HG02763 (cell line): ENCODE results near the gene CRTAP.
"Not testable (repeated sequence)": the region's sequence is repeated elsewhere in the genome, so short reads cannot be mapped to it uniquely, and the experiment has no call there.

Source experiments
- ATAC-seq: cut with Tn5 transposase; IDR thresholded peaks from one replicate; pipeline ENCODE4 v1.9.1; 2021; ENCODE audit warnings: mild to moderate bottlenecking, moderate library complexity; ENCODE audit not compliant: unreplicated experiment

Gene CRTAP

DNA sequence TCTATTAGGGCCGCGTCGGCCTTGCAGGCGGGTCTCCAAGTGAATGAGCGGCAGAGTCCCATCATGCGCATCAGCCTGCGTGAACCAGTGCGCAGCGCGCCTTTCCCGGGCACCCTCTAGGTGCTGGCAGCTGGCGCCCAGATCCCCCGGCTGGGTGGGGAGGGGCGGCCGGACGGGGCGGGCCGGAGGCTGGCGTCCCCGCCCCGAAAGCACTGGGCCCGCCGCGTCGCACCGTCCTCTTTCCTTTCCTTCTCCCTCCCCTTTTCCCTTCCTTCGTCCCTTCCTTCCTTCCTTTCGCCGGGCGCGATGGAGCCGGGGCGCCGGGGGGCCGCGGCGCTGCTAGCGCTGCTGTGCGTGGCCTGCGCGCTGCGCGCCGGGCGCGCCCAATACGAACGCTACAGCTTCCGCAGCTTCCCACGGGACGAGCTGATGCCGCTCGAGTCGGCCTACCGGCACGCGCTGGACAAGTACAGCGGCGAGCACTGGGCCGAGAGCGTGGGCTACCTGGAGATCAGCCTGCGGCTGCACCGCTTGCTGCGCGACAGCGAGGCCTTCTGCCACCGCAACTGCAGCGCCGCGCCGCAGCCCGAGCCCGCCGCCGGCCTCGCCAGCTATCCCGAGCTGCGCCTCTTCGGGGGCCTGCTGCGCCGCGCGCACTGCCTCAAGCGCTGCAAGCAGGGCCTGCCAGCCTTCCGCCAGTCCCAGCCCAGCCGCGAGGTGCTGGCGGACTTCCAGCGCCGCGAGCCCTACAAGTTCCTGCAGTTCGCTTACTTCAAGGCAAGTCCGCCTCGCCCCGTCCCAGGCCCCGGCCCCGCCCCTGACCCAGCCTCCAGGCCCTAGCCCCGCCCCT, at the start of gene CRTAP:
TSS of gene CRTAP (plus strand) at position 243 of the 850 bp plus-strand sequence. CDS start at position 307, 64 bp downstream.
- ATAC-seq = peak; percentile 80

GRCh38 chr3:33064929-33065328, 48.9 kb upstream of the CRTAP start:
- no peak for ATAC-seq

- ATAC-seq = no peak
Measured at GRCh38 chr3:33067484-33067883, 46.3 kb upstream of the CRTAP start.

GRCh38 chr3:33069862-33070261, 44.0 kb upstream of the CRTAP start:
- ATAC-seq = not testable (repeated sequence)

DNA sequence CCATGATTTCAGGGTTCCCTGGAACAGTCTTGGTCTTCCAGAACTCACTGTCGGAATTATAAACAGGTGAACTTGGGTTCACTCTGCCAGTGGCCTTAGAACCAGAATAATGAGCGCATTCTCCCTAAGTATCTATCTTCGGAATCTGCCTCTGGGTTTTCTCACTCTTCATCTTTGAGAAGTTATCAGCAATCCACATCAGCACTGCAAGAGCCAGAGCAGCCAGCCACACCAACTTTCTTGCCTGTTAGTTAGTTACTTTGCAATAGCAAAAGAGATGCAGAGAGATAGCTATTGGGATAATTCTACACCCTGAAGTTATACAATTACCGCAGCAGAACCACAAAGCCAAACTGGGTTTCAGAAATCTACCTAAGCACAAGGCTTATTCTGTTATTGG, 42.6 kb upstream of the CRTAP start:
- ATAC-seq = no peak

- no peak for ATAC-seq
Measured at GRCh38 chr3:33071946-33072345, 41.9 kb upstream of the CRTAP start.

- ATAC-seq = no peak
Measured at GRCh38 chr3:33074217-33075067, 39.4 kb upstream of the CRTAP start.

DNA sequence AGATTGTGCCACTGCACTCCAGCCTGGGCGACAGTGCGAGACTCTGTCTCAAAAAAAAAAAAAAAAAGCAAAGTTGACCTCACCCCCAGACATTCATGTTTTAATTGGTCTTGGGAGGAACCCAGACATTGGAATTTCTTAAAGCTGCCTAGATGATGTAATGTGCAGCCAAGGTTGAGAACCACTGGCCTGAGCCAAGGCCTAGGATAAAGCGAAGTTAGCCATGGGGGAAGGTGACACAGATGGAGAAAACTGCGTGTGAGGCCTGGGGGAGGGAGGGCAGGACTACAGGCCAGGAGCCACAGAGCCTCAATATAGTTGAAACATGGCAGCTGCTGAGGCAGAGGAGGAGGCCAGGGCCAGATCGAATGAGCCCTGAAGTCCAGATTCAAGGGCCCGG, 37.8 kb upstream of the CRTAP start:
- no peak for ATAC-seq

DNA sequence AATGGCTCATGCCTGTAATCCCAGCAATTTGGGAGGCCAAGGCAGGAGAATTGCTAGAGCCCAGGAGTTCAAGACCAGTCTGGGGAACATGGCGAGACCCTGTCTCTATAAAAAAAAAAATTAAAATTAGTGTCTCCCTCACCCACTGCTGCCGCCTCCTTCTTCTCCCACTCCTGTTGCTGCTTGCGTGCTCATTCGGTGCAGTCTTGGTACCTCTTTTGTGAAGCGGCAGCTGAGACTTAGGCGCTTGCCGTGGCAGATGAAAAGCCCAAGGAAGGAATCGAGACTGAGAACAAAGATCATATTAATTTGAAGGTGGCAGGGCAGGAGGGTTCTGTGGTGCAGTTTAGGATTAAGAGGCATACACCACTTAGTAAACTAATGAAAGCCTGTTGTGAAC, 36.9 kb upstream of the CRTAP start:
- no peak for ATAC-seq

- ATAC-seq = no peak
Measured at GRCh38 chr3:33077976-33078375, 35.8 kb upstream of the CRTAP start.

- ATAC-seq = not testable (repeated sequence)
Measured at GRCh38 chr3:33079813-33080212, 34.0 kb upstream of the CRTAP start.

DNA sequence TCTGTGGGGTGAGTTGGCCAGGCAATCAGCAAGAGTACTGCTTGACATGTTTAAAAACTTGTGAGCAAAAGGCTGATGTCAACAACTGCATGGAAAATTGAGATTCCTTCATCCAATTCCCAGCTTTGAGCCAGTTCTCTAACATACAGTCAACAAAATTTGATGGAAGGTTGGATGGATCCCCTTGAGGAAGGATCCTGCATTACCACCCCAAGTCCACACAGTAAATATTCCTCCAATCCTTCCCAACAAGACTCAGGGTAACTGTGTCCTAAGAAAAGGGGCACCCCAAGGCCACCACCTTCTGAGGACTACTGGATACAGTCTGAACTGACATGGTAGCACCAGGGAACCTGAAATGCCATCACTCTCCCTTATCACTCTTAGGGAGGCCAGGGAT, 32.0 kb upstream of the CRTAP start:
- ATAC-seq = no peak

- no peak for ATAC-seq
Measured at GRCh38 chr3:33083958-33084357, 29.9 kb upstream of the CRTAP start.

DNA sequence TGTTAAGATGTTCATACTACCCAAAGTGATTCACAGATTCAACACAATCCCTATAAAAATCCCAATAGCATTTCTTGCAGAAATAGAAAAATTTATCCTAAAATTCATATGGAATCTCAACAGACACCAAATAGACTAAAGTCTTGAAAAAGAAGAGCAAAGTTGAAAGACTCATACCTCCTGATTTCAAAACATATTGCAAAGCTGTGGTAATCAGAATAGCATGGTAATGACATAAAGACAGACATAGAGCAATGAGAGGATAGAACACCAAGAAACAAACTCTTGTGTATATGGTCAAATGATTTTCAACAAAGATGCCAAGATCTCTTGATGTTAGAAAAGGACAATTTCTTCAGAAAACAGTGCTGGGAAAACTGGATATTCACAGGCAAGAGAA, 25.1 kb upstream of the CRTAP start:
- no peak for ATAC-seq

- peak; percentile 85 for ATAC-seq
Measured at GRCh38 chr3:33089515-33089914, 24.3 kb upstream of the CRTAP start.

DNA sequence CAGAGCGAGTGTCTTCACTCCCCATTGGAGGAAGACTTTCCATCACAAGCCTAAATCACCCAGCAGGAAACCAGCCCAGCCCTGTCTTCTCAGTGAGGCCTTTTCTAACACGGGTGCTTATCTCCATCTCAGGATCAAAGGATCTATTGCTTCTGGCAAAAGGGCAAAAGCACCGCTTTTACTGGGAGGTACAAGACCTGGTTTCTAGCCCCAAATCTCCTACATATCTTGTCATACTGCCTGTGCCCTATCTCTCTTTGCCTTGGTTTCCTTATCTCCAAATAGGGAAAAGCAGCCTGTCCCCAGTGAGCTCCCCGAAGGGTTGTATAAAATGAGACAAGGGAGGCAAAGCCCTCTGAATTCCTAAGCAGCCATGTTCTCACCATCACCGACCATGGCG, 22.1 kb upstream of the CRTAP start:
- ATAC-seq = no peak

DNA sequence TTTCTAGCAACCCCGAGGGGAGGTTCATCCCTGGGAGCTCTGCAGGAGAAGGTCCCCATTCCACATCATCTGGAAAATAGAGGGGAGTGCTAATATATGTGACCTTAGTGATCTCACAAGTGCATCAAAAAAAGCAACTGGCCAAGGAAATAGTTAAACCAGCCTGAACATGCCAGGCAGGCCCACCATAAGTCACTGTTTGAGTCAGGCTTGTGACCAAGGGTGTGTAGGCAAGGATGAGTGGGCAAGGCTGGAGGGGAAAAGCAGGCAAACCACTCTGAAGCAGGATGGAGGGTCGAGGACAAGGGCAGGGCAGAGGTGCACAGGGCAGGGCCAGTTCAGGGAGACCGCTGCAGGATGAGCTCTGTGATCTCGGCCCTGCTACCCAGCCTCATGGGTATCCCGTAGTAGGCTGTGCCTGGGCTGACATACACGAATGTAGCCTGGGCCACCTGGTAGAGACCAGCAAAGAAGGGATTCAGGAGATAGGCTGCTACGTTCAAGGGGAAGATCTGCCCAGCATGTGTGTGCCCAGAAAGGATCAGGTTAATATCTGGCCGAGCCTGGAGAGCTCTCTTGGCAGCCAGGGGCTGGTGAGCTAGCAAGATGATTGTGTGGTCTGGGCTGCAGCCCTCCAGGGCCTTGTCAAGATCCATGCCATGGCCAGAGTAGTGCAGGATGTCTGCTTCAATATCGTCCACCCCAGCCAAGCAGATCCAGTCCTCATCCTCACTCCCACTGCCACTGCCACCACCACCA, 21.1 kb upstream of the CRTAP start:
- no peak for ATAC-seq

- ATAC-seq = no peak
Measured at GRCh38 chr3:33093847-33094246, 20.0 kb upstream of the CRTAP start.

- no peak for ATAC-seq
Measured at GRCh38 chr3:33095436-33095835, 18.4 kb upstream of the CRTAP start.

GRCh38 chr3:33096093-33096868, 17.5 kb upstream of the CRTAP start:
- ATAC-seq = peak; percentile 42
